IPS-15b (cell line): ENCODE results near the gene SRRM2.
"Not testable (repeated sequence)": the region's sequence is repeated elsewhere in the genome, so short reads cannot be mapped to it uniquely, and the experiment has no call there.

ENCODE experiments used
- H3K27me3 ChIP-seq: one replicate; pipeline ENCODE4 v1.6.1; 2013; ENCODE audit warnings: low read length; ENCODE audit not compliant: control insufficient read depth, insufficient read depth
- H3K36me3 ChIP-seq: one replicate; pipeline ENCODE4 v1.6.1; 2013; ENCODE audit warnings: low read length; ENCODE audit not compliant: control insufficient read depth, insufficient read depth
- H3K4me1 ChIP-seq: one replicate; pipeline ENCODE4 v1.6.1; 2013; ENCODE audit warnings: mild to moderate bottlenecking, low read length; ENCODE audit not compliant: control insufficient read depth, insufficient read depth
- H3K4me3 ChIP-seq: one replicate; pipeline ENCODE4 v1.5.1; 2013; ENCODE audit warnings: low read depth, low read length
- H3K9ac ChIP-seq: one replicate; pipeline ENCODE4 v1.6.1; 2013; ENCODE audit warnings: low read depth, mild to moderate bottlenecking, low read length
- H3K9me3 ChIP-seq: one replicate; pipeline ENCODE4 v1.6.1; 2013; ENCODE audit warnings: mild to moderate bottlenecking, low read length; ENCODE audit not compliant: control insufficient read depth, insufficient read depth

Gene SRRM2

DNA sequence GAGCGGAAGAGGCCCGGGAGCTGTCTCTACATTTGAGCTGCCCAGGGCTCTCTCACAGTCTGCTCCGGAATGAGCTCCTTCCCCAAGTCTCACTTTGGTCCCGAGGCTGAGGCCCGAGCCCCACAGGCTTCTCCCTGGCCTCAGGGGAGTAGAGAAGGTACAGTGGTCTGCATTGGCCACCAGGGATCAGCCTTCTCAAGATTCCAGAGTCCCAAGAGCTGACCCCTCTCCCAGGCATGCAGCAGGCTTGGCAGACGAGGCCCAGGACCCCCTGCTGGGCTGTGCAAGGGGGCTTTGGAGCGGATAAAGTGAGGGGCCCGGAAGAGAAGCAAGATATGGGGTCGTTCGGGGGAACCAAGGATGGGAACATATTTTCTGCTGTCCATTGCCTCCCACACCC is 35.5 kb upstream of the SRRM2 start:
- Histone ChIP-seq H3K36me3 (no peaks in the 10 kb centered on the region), H3K4me3 (no peak overlapping the region), H3K27me3 (no peaks in the 10 kb centered on the region), H3K4me1 (no peaks in the 10 kb centered on the region), H3K9me3 (no peaks in the 10 kb centered on the region), H3K9ac (no peak overlapping the region)

- Histone ChIP-seq H3K27me3 (no peaks in the 10 kb centered on the region), H3K9ac (no peak overlapping the region), H3K4me3 (no peak overlapping the region), H3K36me3 (no peaks in the 10 kb centered on the region), H3K9me3 (no peaks in the 10 kb centered on the region), H3K4me1 (no peaks in the 10 kb centered on the region)
These were observed 34.8 kb upstream of the SRRM2 start for GRCh38 chr16:2717383-2718263.

- Histone ChIP-seq H3K9ac (no peak overlapping the region), H3K27me3 (no peaks in the 10 kb centered on the region), H3K9me3 (no peaks in the 10 kb centered on the region), H3K4me3 (peak overlapping the region; percentile 52), H3K36me3 (no peaks in the 10 kb centered on the region), H3K4me1 (no peaks in the 10 kb centered on the region)
These were observed 32.9 kb upstream of the SRRM2 start for GRCh38 chr16:2719328-2720063.

GRCh38 chr16:2720064-2720457 is 32.4 kb upstream of the SRRM2 start, which contains the start of gene PRSS27:
PRSS27 (minus strand) TSS chr16:2720224; CDS start chr16:2720160, 64 bp downstream.
- no peaks in the 10 kb centered on the region for H3K27me3 ChIP-seq
- peak within 1 kb of the TSS; percentile 52 for H3K4me3 ChIP-seq
- H3K36me3 ChIP-seq: no peaks in the 10 kb centered on the region
- H3K9me3 ChIP-seq: no peaks in the 10 kb centered on the region
- H3K4me1 ChIP-seq: no peaks in the 10 kb centered on the region
- peak within 1 kb of the TSS; percentile 60 for H3K9ac ChIP-seq

DNA sequence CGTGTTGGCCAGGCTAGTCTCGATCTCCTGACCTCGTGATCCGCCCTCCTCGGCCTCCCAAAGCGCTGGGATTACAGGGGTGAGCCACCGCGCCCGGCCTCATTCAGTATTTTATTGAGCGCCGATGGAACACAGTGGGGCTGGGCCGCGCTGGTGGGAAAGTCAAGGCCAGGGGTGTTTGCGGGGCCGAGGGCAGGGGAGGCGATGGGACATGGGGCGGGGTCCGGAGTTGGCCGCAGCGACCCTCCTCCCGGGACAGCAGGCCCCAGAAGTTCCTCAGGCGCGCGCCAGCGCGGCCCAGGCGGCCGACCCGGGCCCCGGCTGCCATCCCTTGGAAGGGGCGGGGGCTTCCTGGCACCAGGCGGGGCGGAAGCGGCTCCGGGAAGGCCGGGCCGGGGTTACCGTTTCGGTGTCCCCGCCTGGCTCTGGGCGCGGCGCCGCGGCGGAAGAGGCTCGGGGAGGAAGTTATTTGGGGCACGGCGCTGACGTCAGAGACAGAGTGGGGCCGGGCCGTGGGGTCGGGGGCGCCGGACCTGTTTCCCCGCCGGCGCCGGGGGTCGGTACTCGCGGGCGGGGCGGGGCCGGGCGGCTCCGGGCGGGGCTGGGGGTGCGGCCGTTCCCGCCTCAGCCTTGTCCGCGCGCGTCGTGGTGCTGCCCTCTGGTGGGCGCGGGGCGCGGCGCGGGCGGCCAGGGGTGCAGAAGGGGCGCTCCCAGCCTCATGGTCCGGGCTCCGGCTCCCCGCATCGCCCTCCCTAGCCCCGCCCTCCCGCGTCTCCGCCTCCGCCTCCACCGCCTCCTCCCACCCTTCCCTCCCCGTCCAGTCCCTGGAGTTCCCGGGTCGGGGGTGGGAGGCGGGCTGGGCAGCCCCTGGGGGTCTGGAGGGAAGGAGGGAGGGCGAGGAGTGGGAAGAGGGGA is 31.5 kb upstream of the SRRM2 start:
- no peaks in the 10 kb centered on the region for H3K36me3 ChIP-seq
- peak overlapping the region; percentile 60 for H3K9ac ChIP-seq
- no peaks in the 10 kb centered on the region for H3K27me3 ChIP-seq
- no peaks in the 10 kb centered on the region for H3K9me3 ChIP-seq
- peak overlapping the region; percentile 53 for H3K4me3 ChIP-seq
- H3K4me1 ChIP-seq: no peaks in the 10 kb centered on the region

DNA sequence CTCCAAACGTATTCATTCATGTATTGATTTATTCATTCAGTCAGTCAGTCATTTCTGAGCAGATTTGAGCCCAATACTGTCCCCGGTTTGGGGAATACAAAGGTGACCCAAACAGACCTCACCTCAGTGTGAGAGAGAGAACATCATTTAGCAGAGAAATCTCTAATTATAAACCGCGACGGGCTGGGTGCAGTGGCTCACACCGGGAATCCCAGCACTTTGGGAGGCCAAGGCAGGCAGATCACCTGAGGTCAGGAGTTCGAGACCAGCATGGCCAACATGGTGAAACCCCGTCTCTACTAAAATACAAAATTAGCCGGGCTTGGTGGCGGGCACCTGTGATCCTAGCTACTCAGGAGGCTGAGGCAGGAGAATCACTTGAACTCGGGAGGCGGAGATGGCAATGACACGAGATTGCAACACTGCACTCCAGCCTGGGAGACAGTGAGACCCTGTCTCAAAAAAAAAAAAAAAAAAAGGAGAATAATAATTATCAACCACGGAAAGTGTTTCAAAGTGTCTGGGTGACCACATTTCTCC is 30.7 kb upstream of the SRRM2 start:
- H3K4me3 ChIP-seq: peak overlapping the region; percentile 53
- H3K36me3 ChIP-seq, H3K27me3 ChIP-seq, H3K9ac ChIP-seq, H3K4me1 ChIP-seq, H3K9me3 ChIP-seq: not testable (repeated sequence)

DNA sequence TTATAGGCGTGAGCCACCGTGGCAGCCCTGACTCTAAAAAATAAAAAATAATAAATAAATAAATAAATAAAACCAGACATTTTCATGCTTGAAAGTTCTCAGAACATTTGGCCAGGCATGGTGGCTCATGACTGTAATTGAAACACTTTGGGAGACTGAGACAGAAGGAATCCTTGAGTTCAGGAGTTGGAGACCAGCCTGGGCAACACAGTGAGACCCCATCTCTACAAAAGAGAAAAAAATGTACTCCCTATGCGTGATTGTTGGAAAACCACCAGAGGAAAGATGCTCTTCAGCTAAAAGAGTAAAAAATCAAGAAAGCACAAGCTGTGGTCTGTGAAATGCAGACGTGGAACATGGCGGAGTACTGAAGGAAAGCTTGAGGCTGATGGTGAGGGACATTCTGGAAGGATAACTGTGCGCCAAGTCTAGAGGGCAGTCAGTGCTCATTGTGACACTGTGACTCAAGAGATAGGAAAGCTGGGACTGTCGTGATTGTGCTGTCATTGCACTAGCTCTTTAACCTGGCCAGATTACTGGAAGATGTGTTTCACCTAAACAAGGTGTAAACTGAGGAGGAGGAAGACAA is 28.3 kb upstream of the SRRM2 start:
- no peak overlapping the region for H3K4me3 ChIP-seq
- no peaks in the 10 kb centered on the region for H3K4me1 ChIP-seq
- H3K9ac ChIP-seq: no peak overlapping the region
- no peaks in the 10 kb centered on the region for H3K9me3 ChIP-seq
- H3K36me3 ChIP-seq: no peaks in the 10 kb centered on the region
- no peaks in the 10 kb centered on the region for H3K27me3 ChIP-seq

DNA sequence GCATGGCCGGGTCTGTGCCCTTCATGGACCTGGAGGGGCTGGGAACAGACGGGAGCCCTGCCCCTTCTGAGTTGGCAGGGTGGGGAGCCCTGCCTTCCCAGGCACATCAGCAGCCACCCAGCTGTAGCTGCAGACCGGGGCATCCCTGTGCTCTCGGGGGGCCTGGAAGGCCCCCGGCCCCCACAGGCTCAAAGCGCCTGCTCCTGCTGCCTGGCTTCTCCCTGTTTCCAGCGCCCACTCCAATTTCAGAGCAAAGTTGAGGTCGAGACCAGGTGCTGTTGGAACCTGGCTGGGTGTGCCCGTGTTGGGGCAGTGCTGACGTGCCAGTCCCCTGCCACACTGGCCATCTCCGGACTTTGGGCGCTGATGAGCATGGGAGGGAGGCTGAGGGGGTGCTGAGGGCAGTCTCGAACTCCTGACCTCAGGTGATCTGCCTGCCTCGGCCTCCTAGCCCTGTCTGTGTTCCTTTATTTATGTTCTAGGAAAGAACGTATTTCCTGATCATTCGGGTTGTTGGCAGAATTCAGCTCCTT is 27.6 kb upstream of the SRRM2 start:
- Histone ChIP-seq H3K4me3 (no peak overlapping the region), H3K27me3 (no peaks in the 10 kb centered on the region), H3K36me3 (no peaks in the 10 kb centered on the region), H3K4me1 (no peaks in the 10 kb centered on the region), H3K9me3 (no peaks in the 10 kb centered on the region), H3K9ac (no peak overlapping the region)

DNA sequence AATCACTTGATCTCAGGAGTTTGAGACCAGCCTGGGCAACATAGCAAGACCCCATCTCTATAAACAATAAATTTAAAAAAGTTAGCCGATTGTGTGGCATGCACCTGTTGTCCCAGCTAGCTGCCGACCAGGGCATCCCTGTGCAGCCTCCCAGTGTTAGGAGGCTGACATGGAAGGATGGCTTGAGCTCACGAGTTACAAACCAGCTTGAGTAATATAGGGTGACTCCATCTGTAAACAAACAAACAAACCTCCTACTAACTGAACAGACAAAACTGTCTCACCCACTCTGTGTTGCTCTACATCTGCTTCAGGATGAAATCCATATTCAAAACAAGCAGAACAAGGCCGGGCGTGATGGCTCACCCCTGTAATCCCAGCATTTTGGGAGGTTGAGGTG is 25.5 kb upstream of the SRRM2 start:
- H3K9ac ChIP-seq: no peak overlapping the region
- no peaks in the 10 kb centered on the region for H3K9me3 ChIP-seq
- H3K4me3 ChIP-seq: no peak overlapping the region
- H3K27me3 ChIP-seq: no peaks in the 10 kb centered on the region
- H3K4me1 ChIP-seq: no peaks in the 10 kb centered on the region
- H3K36me3 ChIP-seq: no peaks in the 10 kb centered on the region

DNA sequence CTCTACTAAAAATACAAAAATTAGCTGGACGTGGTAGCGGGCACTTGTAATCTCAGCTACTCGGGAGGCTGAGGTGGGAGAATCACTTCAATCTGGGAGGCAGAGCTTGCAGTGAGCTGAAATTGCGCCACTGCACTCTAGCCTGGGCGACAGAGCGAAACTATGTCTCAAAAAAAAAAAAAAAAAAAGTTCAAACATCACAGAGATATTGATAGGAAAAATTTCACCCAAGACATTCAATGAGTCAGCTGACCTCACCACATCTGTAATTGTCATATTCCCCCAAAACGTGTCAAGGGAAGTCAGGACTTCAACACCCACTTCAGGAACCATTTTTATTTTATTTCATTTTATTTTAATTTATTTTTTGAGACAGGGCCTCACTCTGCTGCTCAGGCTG is 24.4 kb upstream of the SRRM2 start:
- Histone ChIP-seq H3K9me3 (no peaks in the 10 kb centered on the region), H3K27me3 (no peaks in the 10 kb centered on the region), H3K36me3 (no peaks in the 10 kb centered on the region), H3K4me3 (no peak overlapping the region), H3K4me1 (no peaks in the 10 kb centered on the region), H3K9ac (no peak overlapping the region)
